Astrocyte of the cerebellum (primary cell): Measurements from ENCODE around the gene FAXDC2.
A peak's percentile ranks its signal among the peaks of the same experiment; 100 is the strongest.

Experiments used
- DNase-seq: peaks from one replicate; pipeline ENCODE4 v3.0.0-alpha.2; 2011; ENCODE audit warnings: low read depth
- H3K4me3 ChIP-seq: 2 replicates; pipeline ENCODE4 v1.5.1; 2011; ENCODE audit warnings: mild to moderate bottlenecking, low read depth, low read length, moderate library complexity
- in situ Hi-C: cut with HindIII; loops from 2 replicates; pipeline ENCODE4 v1.10.0; 2017; ENCODE audit warnings: low sequenced_read_pairs
- TF ChIP-seq, protein P1 (sequence below): IDR thresholded peaks from 2 replicates; pipeline ENCODE4 v1.5.1; 2012; ENCODE audit warnings: low read length, low read depth, moderate library complexity, mild to moderate bottlenecking; ENCODE audit errors: missing control alignments

The FAXDC2 gene

DNA sequence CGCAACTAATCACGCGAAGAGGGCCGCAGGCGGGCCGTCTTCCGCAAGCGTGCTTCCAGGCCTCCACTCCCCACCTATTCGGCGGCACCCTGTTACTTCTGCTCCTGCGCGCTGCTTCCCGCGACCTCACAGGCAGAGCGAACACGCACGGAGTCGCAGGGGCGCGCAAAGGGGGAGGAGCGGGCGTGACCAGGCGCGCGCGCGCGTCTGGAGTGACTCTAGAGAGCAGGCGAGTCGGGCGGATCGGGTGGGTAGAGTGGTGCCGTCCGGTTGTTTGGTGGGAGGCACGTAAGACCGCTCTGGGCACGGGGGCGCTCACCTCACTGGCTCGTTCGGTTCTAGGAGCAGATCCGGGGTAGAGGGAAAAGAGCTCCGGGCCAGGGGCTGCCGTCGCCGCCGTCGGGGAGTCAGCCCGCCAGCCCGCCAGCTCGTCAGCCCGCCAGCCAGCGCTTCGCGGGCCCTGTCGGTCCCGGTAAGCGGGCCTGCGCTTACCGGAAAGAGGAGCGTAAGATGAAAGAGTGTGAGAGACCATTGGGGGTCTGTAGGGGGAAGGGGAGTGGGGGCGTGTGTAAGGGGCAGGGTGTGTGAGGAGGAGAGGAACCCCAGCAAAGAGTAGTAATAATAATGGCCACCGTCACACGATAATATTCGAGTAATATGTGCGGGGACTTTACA lies 8.0 kb upstream of the FAXDC2 start, which contains the start of gene CNOT8:
Gene CNOT8 (plus strand): TSS at position 331 of the 675 bp plus-strand sequence. CDS start 4,652 bp downstream, outside the sequence.
- in situ Hi-C loops, result no loop called here
- peak; percentile 91 for DNase-seq
- TF ChIP-seq, protein P1, sequence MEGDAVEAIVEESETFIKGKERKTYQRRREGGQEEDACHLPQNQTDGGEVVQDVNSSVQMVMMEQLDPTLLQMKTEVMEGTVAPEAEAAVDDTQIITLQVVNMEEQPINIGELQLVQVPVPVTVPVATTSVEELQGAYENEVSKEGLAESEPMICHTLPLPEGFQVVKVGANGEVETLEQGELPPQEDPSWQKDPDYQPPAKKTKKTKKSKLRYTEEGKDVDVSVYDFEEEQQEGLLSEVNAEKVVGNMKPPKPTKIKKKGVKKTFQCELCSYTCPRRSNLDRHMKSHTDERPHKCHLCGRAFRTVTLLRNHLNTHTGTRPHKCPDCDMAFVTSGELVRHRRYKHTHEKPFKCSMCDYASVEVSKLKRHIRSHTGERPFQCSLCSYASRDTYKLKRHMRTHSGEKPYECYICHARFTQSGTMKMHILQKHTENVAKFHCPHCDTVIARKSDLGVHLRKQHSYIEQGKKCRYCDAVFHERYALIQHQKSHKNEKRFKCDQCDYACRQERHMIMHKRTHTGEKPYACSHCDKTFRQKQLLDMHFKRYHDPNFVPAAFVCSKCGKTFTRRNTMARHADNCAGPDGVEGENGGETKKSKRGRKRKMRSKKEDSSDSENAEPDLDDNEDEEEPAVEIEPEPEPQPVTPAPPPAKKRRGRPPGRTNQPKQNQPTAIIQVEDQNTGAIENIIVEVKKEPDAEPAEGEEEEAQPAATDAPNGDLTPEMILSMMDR, result no peak
- H3K4me3 ChIP-seq, result peak within 1 kb of the TSS; percentile 84

DNA sequence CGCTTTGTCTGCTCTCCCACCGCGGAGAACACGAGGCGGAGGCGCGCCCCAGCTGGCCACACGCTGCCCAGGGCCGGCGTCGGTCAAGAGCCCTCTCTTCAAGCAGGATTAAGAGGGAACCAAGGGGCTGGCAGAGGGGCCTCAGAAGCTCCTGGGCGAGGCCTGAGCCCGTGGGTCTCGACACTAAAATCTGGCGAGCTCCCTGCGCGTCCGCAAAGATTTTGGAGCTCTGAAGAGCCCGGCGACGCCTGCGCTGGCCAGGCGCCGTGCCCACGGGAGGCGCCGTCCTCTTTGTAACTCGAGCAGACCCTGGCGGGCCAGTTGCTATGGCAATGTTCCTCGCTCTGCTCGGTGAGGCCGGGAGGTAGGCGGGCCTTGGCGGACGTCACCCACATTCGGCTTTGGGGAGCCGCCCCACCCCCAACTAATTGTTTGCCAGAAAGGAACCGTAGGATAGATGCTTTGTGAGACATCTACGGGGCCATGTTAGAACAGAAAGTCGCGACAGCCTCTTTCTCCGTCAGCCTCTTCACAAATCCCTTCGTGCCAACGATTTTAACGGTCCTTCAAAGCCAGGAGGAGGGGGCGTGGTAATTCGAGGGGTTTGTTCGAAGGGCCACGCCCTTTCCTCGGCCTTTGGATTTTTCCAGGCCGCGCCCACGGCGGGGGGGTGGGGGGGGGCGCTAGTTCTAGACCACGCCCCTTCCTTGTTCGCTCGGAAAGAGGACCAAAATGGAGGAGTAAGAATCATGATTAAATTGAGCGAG lies 7.3 kb upstream of the FAXDC2 start:
- peak overlapping the region; percentile 84 for H3K4me3 ChIP-seq
- DNase-seq, result peak; percentile 95
- TF ChIP-seq, protein P1, result no peak
- in situ Hi-C loops, result no loop called here

DNA sequence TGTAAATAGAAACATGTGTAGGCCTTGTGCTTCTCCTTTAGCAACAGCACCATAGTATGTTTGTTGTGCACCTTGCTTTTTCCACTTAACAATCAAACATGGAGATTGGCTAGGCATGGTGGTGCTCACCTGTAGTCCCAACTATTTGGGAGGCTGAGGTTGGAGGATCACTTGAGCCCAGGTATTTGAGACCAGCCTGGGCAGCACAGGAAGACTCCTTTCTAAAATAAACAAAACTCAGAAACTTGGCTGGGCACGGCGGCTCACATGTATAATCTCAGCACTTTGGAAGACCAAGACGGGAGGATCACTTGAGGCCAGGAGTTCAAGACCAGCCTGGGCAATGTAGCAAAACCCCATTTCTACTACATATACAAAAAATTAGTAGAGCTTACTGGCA lies 948 bp upstream of the FAXDC2 start:
- in situ Hi-C loops, result no loop called here
- no peak overlapping the region for H3K4me3 ChIP-seq

DNA sequence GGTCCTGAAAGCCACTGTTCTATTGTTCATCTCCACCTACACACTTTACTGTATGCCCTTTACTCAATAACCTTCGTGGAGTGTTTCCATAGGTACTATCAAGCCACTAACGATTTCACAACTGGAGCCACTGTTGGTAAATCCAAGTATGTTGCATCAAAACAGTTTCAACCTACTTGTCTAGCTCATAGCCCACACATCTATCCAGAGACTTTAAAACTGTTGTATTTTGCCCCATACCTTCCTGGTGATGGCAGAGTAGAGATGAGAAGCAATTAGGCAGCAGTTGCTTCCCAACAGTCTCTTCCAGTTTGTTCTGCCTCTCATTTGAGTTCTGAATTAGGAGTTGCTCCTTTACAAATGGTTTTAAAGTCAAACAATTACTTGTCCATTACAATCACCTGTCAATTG lies 607 bp downstream of the FAXDC2 start:
- no peak for DNase-seq
- H3K4me3 ChIP-seq, result peak overlapping the region; percentile 74
- TF ChIP-seq, protein P1, result no peak
- in situ Hi-C loops, result no loop called here

More for the DNA sequence above, 948 bp upstream of the FAXDC2 start:
- TF ChIP-seq, protein P1, result no peak
- DNase-seq, result no peak

DNA sequence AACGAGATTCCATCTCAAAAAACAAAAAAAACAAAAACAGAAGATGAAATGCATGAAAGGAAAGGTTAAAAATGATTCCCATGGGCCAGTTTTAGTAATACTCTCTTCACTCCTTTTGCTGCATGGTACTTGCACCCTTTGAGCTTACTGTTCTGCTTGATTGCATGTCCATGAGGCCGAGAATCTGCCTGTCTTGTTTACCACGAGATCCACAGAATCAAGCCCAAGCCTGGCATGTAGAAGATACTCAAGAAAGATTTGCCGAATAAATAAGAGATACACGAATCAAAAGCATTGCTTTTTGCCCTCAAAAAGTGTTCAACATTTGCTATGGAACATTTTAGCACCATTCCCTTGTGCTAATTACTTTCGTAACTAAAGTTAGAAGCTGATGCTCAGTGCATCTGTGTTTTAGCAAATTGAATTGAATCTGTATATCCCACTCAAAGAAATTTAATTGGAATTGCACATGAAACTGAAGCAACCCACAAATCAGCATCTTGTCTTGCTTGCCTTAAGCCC lies 1.1 kb downstream of the FAXDC2 start:
- H3K4me3 ChIP-seq, result peak overlapping the region; percentile 74

DNA sequence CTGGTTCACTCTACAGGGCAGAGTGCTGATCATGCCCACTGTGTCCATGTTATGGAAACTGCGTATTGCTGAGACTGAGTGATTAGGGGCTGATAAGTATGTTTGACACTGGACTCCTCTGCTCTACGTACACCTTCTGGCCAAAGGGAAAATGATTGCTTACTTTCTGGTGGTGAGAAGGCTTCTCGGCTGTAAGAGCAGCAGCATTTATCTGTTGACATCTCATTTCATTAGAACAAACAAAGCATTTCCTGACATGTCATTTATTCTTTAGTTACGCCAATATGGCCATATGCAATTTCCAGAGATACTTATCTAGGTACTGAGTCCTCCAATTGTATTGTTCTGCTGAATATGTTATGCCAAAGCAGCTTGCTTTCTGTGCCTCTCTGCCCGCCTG lies 5.6 kb downstream of the FAXDC2 start:
- TF ChIP-seq, protein P1, result no peak
- no peak overlapping the region for H3K4me3 ChIP-seq
- no peak for DNase-seq
- in situ Hi-C loops, result no loop called here

More for the DNA sequence above, 1.1 kb downstream of the FAXDC2 start:
- TF ChIP-seq, protein P1, result no peak
- in situ Hi-C loops, result no loop called here
- no peak for DNase-seq
